GM18951 (cell line): ENCODE measurements around the gene ARRB1.
"Not testable (repeated sequence)": the region's sequence is repeated elsewhere in the genome, so short reads cannot be mapped to it uniquely, and the experiment has no call there.

Experiments
- POLR2A ChIP-seq: IDR thresholded peaks from 4 replicates; pipeline ENCODE4 v1.6.1; 2011; ENCODE audit warnings: mild to moderate bottlenecking; ENCODE audit not compliant: insufficient read length, insufficient read depth; ENCODE audit errors: extremely low read depth
- in situ Hi-C: fragments of 300-500 bp; cut with MboI; formaldehyde crosslinking; loops from one replicate; pipeline ENCODE4 v1.12.0; 2022; ENCODE audit warnings: low sequenced_read_pairs, mixed read lengths, inconsistent platforms; ENCODE audit not compliant: unreplicated experiment

ARRB1 gene

DNA sequence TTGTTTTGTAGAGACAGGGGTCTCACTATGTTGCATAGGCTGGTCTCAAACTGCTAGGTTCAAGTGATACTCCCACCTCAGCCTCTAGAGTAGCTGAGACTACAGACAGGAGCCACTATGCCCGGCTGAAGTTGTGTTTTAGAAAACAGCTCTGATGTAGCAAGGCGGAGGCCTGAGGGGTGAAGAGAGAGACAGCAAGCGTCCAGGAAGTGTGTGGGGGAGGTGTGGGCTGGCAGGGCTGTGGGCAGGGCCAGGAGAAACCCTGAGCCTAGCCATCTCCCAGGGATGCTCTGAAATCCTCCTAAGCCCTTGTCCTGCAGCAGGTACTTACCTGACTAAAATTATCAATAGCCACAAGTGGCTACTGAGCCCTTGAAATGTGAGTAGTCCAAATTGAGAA lies 31.8 kb upstream of the ARRB1 start:
- in situ Hi-C loops: loop anchor here (5.0 kb wide), 1 partner anchor 106 kb away; no protein-coding TSS in a partner anchor
- no peak for TF ChIP-seq POLR2A

DNA sequence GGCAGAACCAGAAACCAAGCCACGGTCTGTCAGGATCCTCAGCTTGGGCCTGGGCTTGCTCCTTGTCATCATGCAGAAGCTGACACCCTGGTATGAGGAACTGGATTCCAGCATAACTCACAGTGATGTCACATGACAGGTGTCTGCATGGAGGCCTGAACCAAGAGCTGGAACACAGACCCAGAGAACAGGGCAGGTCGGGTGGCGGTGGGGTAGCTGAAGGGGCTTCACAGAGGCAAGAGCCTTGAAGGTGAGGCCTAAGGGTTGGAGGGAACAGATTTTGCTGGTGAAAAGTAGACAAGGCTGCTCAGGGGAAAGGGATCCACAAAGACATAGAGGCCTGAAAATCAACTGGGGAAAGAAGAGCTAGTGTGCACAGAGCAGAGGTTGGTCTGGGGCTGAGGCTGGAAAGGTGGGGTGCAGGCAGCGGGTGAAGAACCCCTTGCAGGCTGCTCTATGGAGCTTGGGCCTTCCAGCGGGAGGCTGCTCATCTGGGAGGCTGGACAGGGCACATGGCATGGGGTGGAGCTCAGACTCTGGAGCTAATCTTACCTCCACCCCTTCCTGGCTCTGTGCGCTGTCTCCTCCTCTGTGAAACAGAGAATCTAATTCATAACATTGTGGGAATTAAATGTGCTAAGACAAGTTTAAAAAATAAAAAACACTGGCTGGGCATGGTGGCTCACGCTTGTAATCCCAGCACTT lies 29.4 kb upstream of the ARRB1 start:
- in situ Hi-C loops: loop anchor here (5.0 kb wide), 1 partner anchor 104 kb away; no protein-coding TSS in a partner anchor
- TF ChIP-seq POLR2A: no peak

DNA sequence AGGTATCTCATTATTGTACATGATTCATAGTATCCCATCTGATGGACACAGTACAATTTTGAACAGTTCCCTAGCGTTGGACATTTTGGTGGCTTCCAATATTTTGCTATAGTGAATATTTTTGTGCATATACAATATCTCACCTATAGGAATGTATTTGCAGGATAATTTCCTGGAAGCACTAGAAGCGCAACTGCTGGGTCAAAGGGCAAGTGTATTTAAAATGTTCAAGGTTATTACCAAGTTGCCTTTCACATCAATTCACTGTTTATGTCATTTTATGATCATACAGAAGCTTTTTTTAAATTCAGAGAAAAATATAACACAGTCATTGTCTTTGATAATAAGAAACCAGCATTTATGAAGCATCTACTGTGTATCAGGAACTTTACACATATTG lies 28.8 kb upstream of the ARRB1 start:
- in situ Hi-C loops: loop anchor here (5.0 kb wide), 1 partner anchor 103 kb away; no protein-coding TSS in a partner anchor
- TF ChIP-seq POLR2A: no peak

DNA sequence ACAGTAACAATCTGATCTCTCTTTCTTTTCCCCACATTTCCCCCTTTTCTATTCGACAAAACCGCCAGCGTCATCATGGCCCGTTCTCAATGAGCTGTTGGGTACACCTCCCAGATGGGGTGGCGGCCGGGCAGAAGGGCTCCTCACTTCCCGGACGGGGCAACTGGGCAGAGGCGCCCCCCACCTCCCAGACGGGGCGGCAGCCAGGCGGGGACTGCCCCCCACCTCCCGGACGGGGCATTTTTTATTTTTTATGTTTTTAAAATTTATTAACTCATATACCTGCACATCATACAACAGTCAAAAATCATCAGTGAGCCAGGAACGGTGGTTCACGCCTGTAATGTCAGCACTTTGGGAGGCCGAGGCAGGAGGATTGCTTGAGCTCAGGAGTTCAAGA lies 27.3 kb upstream of the ARRB1 start:
- in situ Hi-C loops: not testable (repeated sequence)

DNA sequence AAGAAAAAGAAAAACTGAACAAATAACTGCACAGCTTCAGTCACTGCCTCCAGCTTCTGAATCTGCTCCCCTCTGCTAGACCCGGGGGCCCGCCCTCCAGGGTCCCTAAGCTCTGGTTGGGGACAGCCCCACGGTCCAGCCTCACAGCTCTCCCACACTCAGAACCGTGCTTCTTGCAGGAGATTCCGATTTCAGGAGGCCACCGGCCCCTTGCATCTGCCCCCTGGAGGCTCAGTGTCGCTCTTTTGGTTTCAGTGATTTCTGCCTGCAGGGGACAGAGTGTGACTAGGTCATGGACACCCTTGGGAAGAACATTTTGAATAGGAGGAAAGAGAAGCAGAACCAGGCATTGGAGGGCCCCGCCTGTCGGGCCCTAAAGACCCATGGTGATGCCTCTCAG lies 24.7 kb upstream of the ARRB1 start:
- in situ Hi-C loops: no loop called here

DNA sequence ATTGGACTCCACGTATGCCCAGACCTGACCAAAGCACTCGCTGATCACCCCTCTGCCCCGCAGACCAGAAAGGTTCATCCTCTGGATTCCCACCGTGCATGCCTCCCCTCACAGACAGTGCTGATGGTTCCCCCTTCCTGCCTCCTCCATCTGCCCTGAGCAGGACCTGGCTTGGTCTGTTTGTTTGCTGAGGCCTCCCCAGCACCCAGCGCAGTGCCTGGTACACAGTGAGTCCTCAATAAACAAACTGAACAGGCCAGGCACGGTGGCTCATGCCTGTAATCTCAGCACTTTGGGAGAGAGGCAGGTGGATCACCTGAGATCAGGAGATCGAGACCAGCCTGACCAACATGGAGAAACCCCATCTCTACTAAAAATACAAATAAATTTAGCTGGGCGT lies 24.2 kb upstream of the ARRB1 start:
- in situ Hi-C loops: no loop called here
- no peak for TF ChIP-seq POLR2A

More for the DNA sequence above, 24.7 kb upstream of the ARRB1 start:
- no peak for TF ChIP-seq POLR2A

DNA sequence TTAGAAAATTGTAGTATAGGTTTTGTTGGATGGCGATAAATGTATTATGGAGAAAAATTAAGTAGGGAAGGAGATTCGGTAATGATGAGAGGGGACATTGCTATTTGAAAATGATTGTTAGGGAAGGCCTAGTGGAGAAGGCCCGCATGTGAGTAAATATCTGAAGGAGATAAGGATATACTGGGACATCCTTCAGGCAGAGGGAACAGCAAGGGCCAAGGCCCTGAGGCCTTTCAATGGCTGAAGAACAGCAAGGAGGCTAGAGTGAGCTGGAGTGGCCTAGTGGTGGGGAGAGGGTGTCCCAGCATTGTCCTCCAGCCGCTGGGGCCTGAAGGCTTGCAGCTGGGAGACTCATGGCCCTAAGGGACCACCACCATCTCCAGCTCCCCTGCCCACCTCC lies 23.2 kb upstream of the ARRB1 start:
- TF ChIP-seq POLR2A: no peak
- in situ Hi-C loops: no loop called here

DNA sequence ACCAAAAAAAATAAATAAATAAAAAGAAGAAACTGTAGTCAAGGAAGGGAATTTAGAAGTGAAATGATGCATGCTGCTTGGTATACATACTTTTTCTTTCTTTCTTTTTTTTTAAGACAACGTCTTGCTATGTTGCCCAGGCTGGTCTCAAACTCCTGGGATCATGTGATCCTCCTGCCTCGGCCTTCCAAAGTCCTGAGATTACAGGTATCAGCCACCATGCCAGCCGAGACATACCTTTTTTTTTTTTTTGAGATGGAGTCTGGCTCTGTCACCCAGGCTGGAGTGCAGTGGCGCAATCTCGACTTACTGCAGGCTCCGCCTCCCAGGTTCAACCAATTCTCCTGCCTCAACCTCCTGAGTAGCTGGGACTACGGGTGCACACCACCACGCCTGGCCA lies 21.7 kb upstream of the ARRB1 start:
- no peak for TF ChIP-seq POLR2A

DNA sequence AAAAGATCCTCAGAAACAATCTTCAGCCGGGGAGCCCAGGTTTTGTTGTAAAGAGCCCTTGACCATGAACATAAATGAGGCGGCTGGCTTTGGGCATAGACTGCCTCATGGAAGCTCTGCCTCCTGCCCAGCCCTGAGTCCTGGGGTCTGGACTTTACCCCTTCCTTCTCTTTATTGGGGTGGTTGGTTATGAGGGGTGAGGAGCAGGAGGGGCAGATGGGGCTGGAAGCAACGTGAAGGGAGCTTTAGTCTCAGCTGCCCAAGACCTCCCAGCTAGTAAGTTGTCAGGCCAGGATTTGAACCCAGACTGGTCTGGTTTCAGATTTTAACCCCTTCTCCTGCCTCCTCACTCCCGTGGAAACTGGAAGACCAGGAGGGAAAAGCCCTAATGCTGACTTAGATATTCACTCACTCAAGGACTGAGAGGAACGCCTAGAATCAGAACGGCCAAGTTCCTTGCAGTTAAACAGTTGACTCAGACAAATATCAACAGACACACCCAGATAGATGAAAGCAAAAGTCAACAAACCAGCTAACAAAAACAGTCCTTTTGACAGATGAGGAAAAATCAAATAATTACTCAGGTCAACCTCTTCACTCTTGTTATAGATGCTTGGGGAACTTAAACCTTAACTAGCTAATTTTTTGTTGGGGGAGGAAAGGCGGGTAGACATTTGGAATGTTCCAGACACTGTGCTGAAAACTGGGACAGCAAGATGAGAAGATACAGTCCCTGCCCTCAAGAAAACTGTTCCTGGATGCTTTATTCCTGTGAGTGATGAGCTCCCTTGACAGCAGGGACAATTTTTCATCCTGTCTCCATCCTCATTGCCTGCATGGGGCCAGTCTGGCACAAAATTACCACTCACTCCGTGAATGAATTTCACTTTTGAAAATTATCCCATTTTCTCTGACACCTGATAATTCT lies 20.8 kb upstream of the ARRB1 start:
- in situ Hi-C loops: no loop called here

More for the DNA sequence above, 21.7 kb upstream of the ARRB1 start:
- in situ Hi-C loops: no loop called here

GRCh38 chr11:75369560-75370255 lies 18.2 kb upstream of the ARRB1 start:
- TF ChIP-seq POLR2A: no peak
- in situ Hi-C loops: no loop called here

More for the DNA sequence above, 20.8 kb upstream of the ARRB1 start:
- TF ChIP-seq POLR2A: no peak

DNA sequence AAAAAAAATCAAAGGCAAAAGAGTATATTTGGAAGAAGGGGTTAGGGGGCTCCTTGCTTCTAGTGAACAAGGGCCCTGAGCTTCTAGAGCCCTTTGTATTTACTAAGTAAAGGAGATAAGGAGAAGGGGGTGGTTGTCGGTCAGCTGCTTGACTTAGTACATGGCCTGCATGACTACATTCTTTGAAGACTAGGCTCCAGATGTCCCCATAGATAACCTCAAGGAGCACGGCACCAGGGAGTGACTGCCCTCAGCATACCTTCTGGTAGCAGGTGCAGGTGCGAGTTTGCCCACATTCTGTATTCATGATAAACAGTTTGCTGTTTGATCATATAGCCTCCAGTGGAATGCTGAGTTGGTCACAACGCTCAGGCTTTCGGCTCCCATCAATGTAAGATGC lies 15.4 kb upstream of the ARRB1 start:
- in situ Hi-C loops: not testable (repeated sequence)

- in situ Hi-C loops: no loop called here
Observed at GRCh38 chr11:75365711-75366181, 14.3 kb upstream of the ARRB1 start.

GRCh38 chr11:75362285-75362684 lies 10.8 kb upstream of the ARRB1 start:
- in situ Hi-C loops: not testable (repeated sequence)

More at GRCh38 chr11:75365711-75366181, 14.3 kb upstream of the ARRB1 start:
- no peak for TF ChIP-seq POLR2A
